ENCODE results near the gene KDELR3. TPM values are rescaled to one million over a fixed set of nuclear protein-coding genes. Genes with fewer than 3 reads are reported as not detected.

KDELR3 gene
- total RNA-seq, 2 donors from 2014 or later = 17.2 to 22.7 TPM

GRCh38 chr22:38501797-38502672, 34.1 kb downstream of the KDELR3 start:
- no peak for DNase-seq
- ATAC-seq = no peak
- intact Hi-C loops (cut with DNase I, micrococcal nuclease) = no loop called here

- no peak for DNase-seq
- ATAC-seq = no peak
- intact Hi-C loops (cut with DNase I, micrococcal nuclease) = no loop called here
These were observed 35.1 kb downstream of the KDELR3 start for GRCh38 chr22:38503021-38503420.

GRCh38 chr22:38504731-38505540, 37.0 kb downstream of the KDELR3 start:
- DNase-seq = peak; percentile 63 to 70
- intact Hi-C loops (cut with DNase I, micrococcal nuclease) = no loop called here
- peak; percentile 25 for ATAC-seq

GRCh38 chr22:38505541-38506117, 37.7 kb downstream of the KDELR3 start:
- DNase-seq (peak; percentile 66 to 78), ATAC-seq (peak; percentile 72)
- intact Hi-C loops (cut with DNase I, micrococcal nuclease) = no loop called here

- DNase-seq (peak; percentile 93 to 94), ATAC-seq (peak; percentile 84)
- intact Hi-C loops (cut with DNase I, micrococcal nuclease) = no loop called here
These were observed 38.4 kb downstream of the KDELR3 start, which contains the start of gene DDX17 for GRCh38 chr22:38506118-38506962. Gene DDX17 (minus strand): TSS chr22:38506311.

GRCh38 chr22:38510416-38510970, 42.6 kb downstream of the KDELR3 start:
- ATAC-seq = no peak
- no peak for DNase-seq
- intact Hi-C loops (cut with DNase I, micrococcal nuclease) = no loop called here

GRCh38 chr22:38513063-38513462, 45.2 kb downstream of the KDELR3 start:
- peak; percentile 89 for ATAC-seq
- peak in 1 of 2 donors; percentile 44 for DNase-seq
- intact Hi-C loops (cut with DNase I, micrococcal nuclease) = no loop called here

GRCh38 chr22:38518620-38519019, 50.7 kb downstream of the KDELR3 start:
- ATAC-seq (peak; percentile 81), DNase-seq (peak; percentile 35 to 48)
- intact Hi-C loops (cut with DNase I, micrococcal nuclease) = no loop called here

- DNase-seq (no peak), ATAC-seq (no peak)
- intact Hi-C loops (cut with DNase I, micrococcal nuclease) = no loop called here
These were observed 51.8 kb downstream of the KDELR3 start for GRCh38 chr22:38519453-38520250.

GRCh38 chr22:38523029-38523428, 55.1 kb downstream of the KDELR3 start:
- no peak for DNase-seq
- ATAC-seq = peak; percentile 77
- intact Hi-C loops (cut with DNase I, micrococcal nuclease) = no loop called here

- DNase-seq = no peak
- intact Hi-C loops (cut with DNase I, micrococcal nuclease) = no loop called here
- ATAC-seq = no peak
These were observed 55.6 kb downstream of the KDELR3 start for GRCh38 chr22:38523479-38523878.

- ATAC-seq (no peak), DNase-seq (no peak)
- intact Hi-C loops (cut with DNase I, micrococcal nuclease) = no loop called here
These were observed 56.5 kb downstream of the KDELR3 start for GRCh38 chr22:38524429-38524828.

GRCh38 chr22:38531251-38531938, 63.5 kb downstream of the KDELR3 start:
- intact Hi-C loops (cut with DNase I, micrococcal nuclease) = no loop called here
- DNase-seq (no peak), ATAC-seq (no peak)
